WTC11 (cell line): ENCODE results near the gene RPS27.

Experiments used
- ATF3 ChIP-seq: sonication (generic); formaldehyde crosslinking; conservative IDR thresholded peaks from 2 replicates; pipeline ENCODE4 v1.8.1; 2022; ENCODE audit warnings: mild to moderate bottlenecking, missing genetic modification reagents
- CTCF ChIP-seq: fragments of 200-600 bp; IDR thresholded peaks from 2 replicates; pipeline ENCODE4 v1.8.0; 2022; ENCODE audit warnings: antibody characterized with exemption
- ELF4 ChIP-seq: sonication (generic); formaldehyde crosslinking; IDR thresholded peaks from 2 replicates; pipeline ENCODE4 v1.8.1; 2022; ENCODE audit warnings: low read depth, mild to moderate bottlenecking, moderate library complexity, missing genetic modification reagents
- PREB ChIP-seq: sonication (generic); formaldehyde crosslinking; IDR thresholded peaks from 2 replicates; pipeline ENCODE4 v1.8.1; 2022; ENCODE audit warnings: mild to moderate bottlenecking, missing genetic modification reagents, moderate library complexity, borderline replicate concordance
- TP53 ChIP-seq: sonication (generic); formaldehyde crosslinking; IDR thresholded peaks from 2 replicates; pipeline ENCODE4 v1.8.1; 2023; ENCODE audit warnings: mild to moderate bottlenecking, missing genetic modification reagents
- ZNF416 ChIP-seq: fragments of 250-450 bp; sonication (Bioruptor Pico); IDR thresholded peaks from 2 replicates; pipeline ENCODE4 v1.9.0; 2021; ENCODE audit warnings: mild to moderate bottlenecking, inconsistent platforms

GRCh38 chr1:153945131-153945794 is 45.3 kb upstream of the RPS27 start:
- no peak for TF ChIP-seq ATF3 (CRISPR knock-in tag)
- TF ChIP-seq ZNF416 (CRISPR knock-in tag), result no peak
- TF ChIP-seq TP53 (CRISPR knock-in tag), result no peak
- no peak for TF ChIP-seq ELF4
- no peak for TF ChIP-seq CTCF
- TF ChIP-seq PREB, result no peak
